PC-3 (cell line): ENCODE results near the gene EBF4. TPM values are rescaled to one million over a fixed set of nuclear protein-coding genes. Genes with fewer than 3 reads are reported as not detected.

Source experiments
- ATAC-seq: fragments of 200-7000 bp; cut with Tn5 transposase; 2 replicates; pipeline ENCODE4 v1.9.1; 2020; ENCODE audit warnings: mild to moderate bottlenecking, moderate library complexity
- BruUV-seq: library from RNA; stranded (reverse); fragments of 400-500 nt; replicated peaks from 2 replicates; lab custom pipeline; 2021; lab: Mats Ljungman, UMichigan
- CTCF ChIA-PET: fragments of 300-600 bp; sonication (Branson Sonifier 250); formaldehyde crosslinking; loops from one replicate; lab custom pipeline; 2022; ENCODE audit warnings: antibody characterized with exemption; lab: Charles Lee
- POLR2A ChIA-PET: fragments of 300-600 bp; sonication (Branson Sonifier 250); formaldehyde crosslinking; loops from one replicate; lab custom pipeline; 2022; ENCODE audit warnings: antibody characterized with exemption; ENCODE audit not compliant: unreplicated experiment; lab: Charles Lee
- DNase-seq: peaks from one replicate; pipeline ENCODE4 v3.0.0-alpha.2; 2015
- H2AFZ ChIP-seq: fragments of 300-600 bp; sonication (generic); 2 replicates; pipeline ENCODE4 v1.6.0; 2016; ENCODE audit warnings: antibody characterized with exemption, low read length
- H3F3A ChIP-seq: fragments of 300-600 bp; sonication (generic); one replicate; pipeline ENCODE4 v1.6.0; 2017; ENCODE audit warnings: antibody characterized with exemption, low read length, control low read depth, mild to moderate bottlenecking; ENCODE audit not compliant: unreplicated experiment
- H3K27ac ChIP-seq: fragments of 300-600 bp; sonication (generic); 2 replicates; pipeline ENCODE4 v1.5.1; 2016; ENCODE audit warnings: mild to moderate bottlenecking, low read length
- H3K27me3 ChIP-seq: fragments of 300-600 bp; sonication (generic); 2 replicates; pipeline ENCODE4 v1.6.1; 2016; ENCODE audit warnings: low read length, mixed read lengths
- H3K36me3 ChIP-seq: fragments of 300-600 bp; sonication (generic); 2 replicates; pipeline ENCODE4 v1.6.1; 2016; ENCODE audit warnings: low read depth, mixed run types, low read length, mixed read lengths
- H3K4me1 ChIP-seq: fragments of 300-600 bp; sonication (generic); 2 replicates; pipeline ENCODE4 v1.5.1; 2016; ENCODE audit warnings: low read length; ENCODE audit not compliant: insufficient read depth
- H3K4me2 ChIP-seq: fragments of 300-600 bp; sonication (generic); 2 replicates; pipeline ENCODE4 v1.6.0; 2016; ENCODE audit warnings: low read length
- H3K4me3 ChIP-seq: fragments of 300-600 bp; sonication (generic); 2 replicates; pipeline ENCODE4 v1.5.1; 2016; ENCODE audit warnings: mild to moderate bottlenecking, low read length, mixed read lengths
- H3K79me2 ChIP-seq: fragments of 300-600 bp; sonication (generic); 2 replicates; pipeline ENCODE4 v1.6.1; 2017; ENCODE audit warnings: low read length, mixed read lengths
- H3K9ac ChIP-seq: fragments of 300-600 bp; sonication (generic); 2 replicates; pipeline ENCODE4 v1.6.0; 2016; ENCODE audit warnings: mild to moderate bottlenecking, low read length
- H3K9me2 ChIP-seq: fragments of 300-600 bp; sonication (generic); replicated peaks from 2 replicates; pipeline ENCODE4 v1.6.1; 2016; ENCODE audit warnings: mixed run types, low read length, mixed read lengths
- H3K9me3 ChIP-seq: fragments of 300-600 bp; sonication (generic); 2 replicates; pipeline ENCODE4 v1.6.1; 2016; ENCODE audit warnings: low read length, mixed read lengths
- H4K20me1 ChIP-seq: fragments of 300-600 bp; sonication (generic); 2 replicates; pipeline ENCODE4 v1.6.1; 2016; ENCODE audit warnings: low read length, mixed read lengths
- EZH2 ChIP-seq: fragments of 300-600 bp; sonication (generic); IDR thresholded peaks from one replicate; pipeline ENCODE4 v1.6.1; 2017; ENCODE audit warnings: antibody characterized with exemption, mild to moderate bottlenecking, low read length; ENCODE audit not compliant: unreplicated experiment
- EZH2phosphoT487 ChIP-seq: fragments of 300-600 bp; sonication (generic); IDR thresholded peaks from 2 replicates; pipeline ENCODE4 v1.6.1; 2018; ENCODE audit warnings: mild to moderate bottlenecking, antibody characterized with exemption, low read length, borderline replicate concordance
- intact Hi-C: fragments of 100-400 bp; cut with micrococcal nuclease; formaldehyde crosslinking; loops from 2 replicates; pipeline ENCODE4 v1.9.0; 2023
- total RNA-seq: library from RNA; depleted of rRNA; stranded (reverse); fragments of >200 nt; gene quantifications from 2 replicates; pipeline ENCODE4 v1.2.3, GENCODE V29; 2014
- TF ChIP-seq, protein P1 (sequence below): fragments of 300-600 bp; sonication (generic); conservative IDR thresholded peaks from 2 replicates; pipeline ENCODE4 v1.5.1; 2017; ENCODE audit warnings: antibody characterized with exemption, low read depth, mild to moderate bottlenecking, low read length

The EBF4 gene
- total RNA-seq, 1 experiment from 2014 or later: 1.8 TPM

DNA sequence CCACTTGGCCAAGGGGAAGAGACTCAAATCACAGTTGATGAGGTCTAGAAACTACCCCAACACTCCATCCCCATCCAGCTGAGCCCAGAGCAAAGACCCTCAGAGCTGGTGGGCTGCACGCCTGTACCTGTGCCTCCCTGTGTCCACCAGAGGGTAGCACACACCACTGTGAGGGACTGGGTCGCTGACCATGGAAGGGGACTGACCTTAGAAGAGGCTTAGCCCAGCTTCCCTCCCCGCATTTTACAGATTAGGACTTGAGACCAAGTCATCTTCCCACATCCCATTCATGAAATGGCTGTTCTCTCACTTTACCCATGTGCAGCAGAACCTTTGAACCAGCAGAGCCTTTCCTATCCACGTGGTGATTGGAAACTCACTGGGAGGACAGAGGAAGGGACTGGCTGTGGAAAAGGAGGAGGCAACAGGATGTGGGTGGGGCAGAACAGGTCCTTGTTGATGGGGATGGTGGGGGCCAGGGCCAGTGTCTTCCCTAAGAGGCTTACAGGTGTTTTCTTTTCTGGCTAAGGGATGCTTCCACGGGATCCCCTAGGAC is 63.6 kb downstream of the EBF4 start:
- no peaks in the 10 kb centered on the region for H4K20me1 ChIP-seq
- H3K4me2 ChIP-seq: no peak overlapping the region
- ATAC-seq (peak; percentile 60), DNase-seq (peak; percentile 71)
- intact Hi-C loops: loop anchor here (1.0 kb wide), 1 partner anchor 96 kb away; no protein-coding TSS in a partner anchor
- H3K4me3 ChIP-seq: no peak overlapping the region
- BruUV-seq: no TSS peak
- ChIA-PET CTCF (interaction anchor here (1.8 kb wide), 1 partner anchor 96 kb away, joined by 12 read pairs; no protein-coding TSS in a partner anchor), POLR2A (no interaction called here)
- no peaks in the 10 kb centered on the region for H3K9me3 ChIP-seq
- H3K9me2 ChIP-seq: no peaks in the 10 kb centered on the region
- H3K27ac ChIP-seq: no peak overlapping the region
- no peaks in the 10 kb centered on the region for H3K36me3 ChIP-seq
- no peaks in the 10 kb centered on the region for H3K27me3 ChIP-seq
- H3F3A ChIP-seq: no peaks in the 10 kb centered on the region
- peak overlapping the region; percentile 32; the same call in 1 of the 2 replicates for H2AFZ ChIP-seq
- H3K4me1 ChIP-seq: peaks cover 18% of the 10 kb centered on the region
- H3K9ac ChIP-seq: no peak overlapping the region
- TF ChIP-seq EZH2phosphoT487 (no peak), EZH2 (no peak)
- TF ChIP-seq, protein P1, sequence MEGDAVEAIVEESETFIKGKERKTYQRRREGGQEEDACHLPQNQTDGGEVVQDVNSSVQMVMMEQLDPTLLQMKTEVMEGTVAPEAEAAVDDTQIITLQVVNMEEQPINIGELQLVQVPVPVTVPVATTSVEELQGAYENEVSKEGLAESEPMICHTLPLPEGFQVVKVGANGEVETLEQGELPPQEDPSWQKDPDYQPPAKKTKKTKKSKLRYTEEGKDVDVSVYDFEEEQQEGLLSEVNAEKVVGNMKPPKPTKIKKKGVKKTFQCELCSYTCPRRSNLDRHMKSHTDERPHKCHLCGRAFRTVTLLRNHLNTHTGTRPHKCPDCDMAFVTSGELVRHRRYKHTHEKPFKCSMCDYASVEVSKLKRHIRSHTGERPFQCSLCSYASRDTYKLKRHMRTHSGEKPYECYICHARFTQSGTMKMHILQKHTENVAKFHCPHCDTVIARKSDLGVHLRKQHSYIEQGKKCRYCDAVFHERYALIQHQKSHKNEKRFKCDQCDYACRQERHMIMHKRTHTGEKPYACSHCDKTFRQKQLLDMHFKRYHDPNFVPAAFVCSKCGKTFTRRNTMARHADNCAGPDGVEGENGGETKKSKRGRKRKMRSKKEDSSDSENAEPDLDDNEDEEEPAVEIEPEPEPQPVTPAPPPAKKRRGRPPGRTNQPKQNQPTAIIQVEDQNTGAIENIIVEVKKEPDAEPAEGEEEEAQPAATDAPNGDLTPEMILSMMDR: peak; percentile 94
- no peaks in the 10 kb centered on the region for H3K79me2 ChIP-seq

DNA sequence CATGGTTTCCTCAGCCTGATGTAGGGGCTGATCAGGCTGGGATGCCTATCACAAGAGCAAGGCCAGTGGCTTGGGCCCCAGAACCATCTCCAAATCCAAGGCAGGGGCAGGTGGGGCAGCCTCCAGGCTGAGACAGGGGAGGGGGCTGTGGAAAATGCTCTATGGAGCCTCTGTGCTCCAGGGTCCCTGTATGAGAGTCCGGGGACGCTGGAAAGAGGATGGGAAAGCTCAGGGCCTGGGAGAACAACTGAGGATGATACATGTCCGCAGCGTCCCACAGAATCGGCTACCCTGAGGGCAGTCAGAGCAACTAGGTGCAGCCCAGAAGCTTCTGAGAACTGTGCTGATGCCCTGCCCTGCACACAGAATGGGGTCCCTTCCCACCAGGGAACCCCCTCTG is 64.4 kb downstream of the EBF4 start:
- TF ChIP-seq EZH2 (no peak), EZH2phosphoT487 (no peak)
- TF ChIP-seq, protein P1: no peak
- H3K79me2 ChIP-seq: no peaks in the 10 kb centered on the region
- ATAC-seq (no peak), DNase-seq (no peak)
- no peak overlapping the region for H3K4me3 ChIP-seq
- intact Hi-C loops: no loop called here
- no peaks in the 10 kb centered on the region for H3K9me3 ChIP-seq
- peaks cover 13% of the 10 kb centered on the region for H3K4me1 ChIP-seq
- no peak overlapping the region for H3K4me2 ChIP-seq
- H3K9me2 ChIP-seq: no peaks in the 10 kb centered on the region
- no peaks in the 10 kb centered on the region for H3K27me3 ChIP-seq
- H3F3A ChIP-seq: no peaks in the 10 kb centered on the region
- no peak overlapping the region for H2AFZ ChIP-seq
- H3K36me3 ChIP-seq: no peaks in the 10 kb centered on the region
- no TSS peak for BruUV-seq
- POLR2A ChIA-PET: no interaction called here
- no peak overlapping the region for H3K27ac ChIP-seq
- H3K9ac ChIP-seq: no peak overlapping the region
- CTCF ChIA-PET: no interaction called here
- H4K20me1 ChIP-seq: no peaks in the 10 kb centered on the region

DNA sequence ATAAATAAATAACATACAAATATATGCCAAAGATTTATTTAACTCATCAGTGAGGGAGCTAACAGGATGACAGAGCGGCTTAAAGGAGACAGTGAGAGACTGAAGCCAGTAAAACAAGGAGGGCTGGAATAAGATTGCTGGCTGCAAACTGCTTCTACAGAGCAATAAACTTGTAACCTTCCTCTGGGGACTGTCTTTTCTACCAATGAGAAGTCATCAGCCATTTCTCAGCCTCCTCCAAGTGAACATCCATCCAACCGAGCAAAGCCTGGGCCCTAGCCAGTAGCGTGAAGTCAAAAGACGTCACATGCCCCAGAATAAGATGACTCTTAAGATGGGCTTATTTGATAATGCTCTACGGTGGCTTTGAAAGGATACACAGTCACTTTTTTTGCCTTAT is 65.4 kb downstream of the EBF4 start:
- H4K20me1 ChIP-seq: no peaks in the 10 kb centered on the region
- intact Hi-C loops: no loop called here
- H3K79me2 ChIP-seq: no peaks in the 10 kb centered on the region
- H3K9ac ChIP-seq: no peak overlapping the region
- peaks cover 6% of the 10 kb centered on the region for H3K4me1 ChIP-seq
- no peaks in the 10 kb centered on the region for H3K9me2 ChIP-seq
- H3K27ac ChIP-seq: no peak overlapping the region
- H2AFZ ChIP-seq: no peak overlapping the region
- no peaks in the 10 kb centered on the region for H3K27me3 ChIP-seq
- BruUV-seq: no TSS peak
- CTCF ChIA-PET: interaction anchor here (0.6 to 1.1 kb wide), 3 partner anchors 94 to 243 kb away, joined by 3 to 9 read pairs (median 4); no protein-coding TSS in a partner anchor
- H3K4me2 ChIP-seq: no peak overlapping the region
- H3K36me3 ChIP-seq: no peaks in the 10 kb centered on the region
- ATAC-seq (no peak), DNase-seq (no peak)
- POLR2A ChIA-PET: no interaction called here
- H3F3A ChIP-seq: no peaks in the 10 kb centered on the region
- H3K4me3 ChIP-seq: no peak overlapping the region
- H3K9me3 ChIP-seq: no peaks in the 10 kb centered on the region
- TF ChIP-seq EZH2phosphoT487: no peak
- no peak for TF ChIP-seq EZH2
- TF ChIP-seq, protein P1: no peak
